RWPE1 (cell line): Measurements from ENCODE around the gene PCOLCE2.

ENCODE experiments used
- CTCF ChIA-PET: fragments of 350-600 bp; sonication (Branson Sonifier 250); formaldehyde crosslinking; extraction: SDS; loops from one replicate; lab custom pipeline; 2021; lab: Yijun Ruan, JAX
- POLR2A ChIA-PET: fragments of 400-600 bp; formaldehyde crosslinking; extraction: SDS; loops from one replicate; lab custom pipeline; 2020; ENCODE audit warnings: antibody characterized with exemption; ENCODE audit not compliant: low non-redundant PET; lab: Yijun Ruan, JAX
- DNase-seq: peaks from one replicate; pipeline ENCODE4 v3.0.0; 2012; ENCODE audit warnings: low spot score
- H3K27ac ChIP-seq: fragments of 450-650 bp; 2 replicates; pipeline ENCODE4 v1.5.1; 2017
- TF ChIP-seq, protein P1 (sequence below): fragments of 450-650 bp; conservative IDR thresholded peaks from 2 replicates; pipeline ENCODE4 v1.5.1; 2017; ENCODE audit warnings: low read depth, mild to moderate bottlenecking

The PCOLCE2 gene

DNA sequence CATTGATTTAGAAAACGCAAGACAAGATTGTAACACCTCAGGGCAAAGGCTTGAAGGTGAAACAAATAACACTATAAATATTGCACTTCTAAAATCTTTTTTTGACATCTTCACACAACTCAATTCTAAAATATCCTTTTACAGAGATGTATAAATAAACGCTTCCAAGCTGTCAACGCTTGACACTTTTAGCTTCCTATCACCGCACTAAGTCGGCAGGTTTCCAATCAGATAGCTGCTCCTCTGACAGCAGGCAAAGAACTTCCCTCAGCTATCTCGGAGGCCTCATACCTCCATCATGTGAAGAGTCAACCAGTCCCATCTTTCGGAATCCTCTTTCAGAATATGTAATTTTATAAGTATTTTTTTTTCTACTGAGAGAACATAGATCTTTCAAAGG, 71.0 kb downstream of the PCOLCE2 start:
- H3K27ac ChIP-seq = no peak overlapping the region
- ChIA-PET CTCF (interaction anchor here (0.6 to 2.2 kb wide), 2 partner anchors 11 to 147 kb away, joined by 4 to 9 read pairs; no protein-coding TSS in a partner anchor), POLR2A (no interaction called here)
- TF ChIP-seq, protein P1, sequence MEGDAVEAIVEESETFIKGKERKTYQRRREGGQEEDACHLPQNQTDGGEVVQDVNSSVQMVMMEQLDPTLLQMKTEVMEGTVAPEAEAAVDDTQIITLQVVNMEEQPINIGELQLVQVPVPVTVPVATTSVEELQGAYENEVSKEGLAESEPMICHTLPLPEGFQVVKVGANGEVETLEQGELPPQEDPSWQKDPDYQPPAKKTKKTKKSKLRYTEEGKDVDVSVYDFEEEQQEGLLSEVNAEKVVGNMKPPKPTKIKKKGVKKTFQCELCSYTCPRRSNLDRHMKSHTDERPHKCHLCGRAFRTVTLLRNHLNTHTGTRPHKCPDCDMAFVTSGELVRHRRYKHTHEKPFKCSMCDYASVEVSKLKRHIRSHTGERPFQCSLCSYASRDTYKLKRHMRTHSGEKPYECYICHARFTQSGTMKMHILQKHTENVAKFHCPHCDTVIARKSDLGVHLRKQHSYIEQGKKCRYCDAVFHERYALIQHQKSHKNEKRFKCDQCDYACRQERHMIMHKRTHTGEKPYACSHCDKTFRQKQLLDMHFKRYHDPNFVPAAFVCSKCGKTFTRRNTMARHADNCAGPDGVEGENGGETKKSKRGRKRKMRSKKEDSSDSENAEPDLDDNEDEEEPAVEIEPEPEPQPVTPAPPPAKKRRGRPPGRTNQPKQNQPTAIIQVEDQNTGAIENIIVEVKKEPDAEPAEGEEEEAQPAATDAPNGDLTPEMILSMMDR = no peak
- no peak for DNase-seq

DNA sequence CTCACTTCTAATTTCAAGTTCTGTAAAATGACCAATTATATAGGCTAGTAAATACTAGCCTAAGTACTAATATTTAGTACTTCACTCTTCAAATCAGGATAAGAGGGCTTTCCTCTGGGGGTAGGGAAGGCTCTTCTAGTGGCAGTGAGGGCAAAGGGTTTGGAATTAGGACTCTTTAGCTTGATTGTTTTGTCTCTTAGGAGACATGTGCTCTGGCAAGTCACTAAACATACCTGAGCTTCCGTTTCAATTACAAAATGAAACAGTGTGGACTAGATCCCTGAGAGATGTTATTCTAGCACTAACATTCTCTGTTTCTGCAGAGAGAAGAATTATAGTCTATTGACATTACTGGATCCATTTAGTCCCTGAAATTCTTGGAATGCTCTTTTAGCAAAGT, 71.5 kb downstream of the PCOLCE2 start:
- no peak overlapping the region for H3K27ac ChIP-seq
- POLR2A ChIA-PET = no interaction called here
- CTCF ChIA-PET = interaction anchor here (0.6 to 2.2 kb wide), 2 partner anchors 11 to 148 kb away, joined by 4 to 9 read pairs; no protein-coding TSS in a partner anchor
- DNase-seq = no peak
- TF ChIP-seq, protein P1 = no peak

DNA sequence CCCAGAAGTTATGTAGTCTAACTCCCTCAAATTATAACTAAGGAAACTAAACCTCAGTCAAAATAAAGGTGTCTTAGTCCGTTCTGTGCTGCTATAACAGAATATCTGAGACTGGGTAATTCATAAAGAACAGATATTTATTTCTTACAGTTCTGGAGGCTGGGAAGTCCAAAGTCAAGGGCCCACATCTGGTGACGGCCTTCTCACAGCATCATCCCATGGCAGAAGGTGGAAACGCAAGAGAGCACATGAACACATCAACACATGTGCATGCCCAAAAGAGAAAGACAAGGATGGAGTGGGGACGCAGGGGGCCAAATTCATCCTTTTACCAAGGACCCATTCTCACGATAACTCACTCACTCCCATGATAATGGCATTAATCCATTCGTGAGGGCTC, 73.1 kb downstream of the PCOLCE2 start:
- POLR2A ChIA-PET = no interaction called here
- no peak overlapping the region for H3K27ac ChIP-seq
- CTCF ChIA-PET = interaction anchor here (2.2 kb wide), 1 partner anchor 13 kb away, joined by 9 read pairs; no protein-coding TSS in a partner anchor
- no peak for DNase-seq
- TF ChIP-seq, protein P1 = no peak

DNA sequence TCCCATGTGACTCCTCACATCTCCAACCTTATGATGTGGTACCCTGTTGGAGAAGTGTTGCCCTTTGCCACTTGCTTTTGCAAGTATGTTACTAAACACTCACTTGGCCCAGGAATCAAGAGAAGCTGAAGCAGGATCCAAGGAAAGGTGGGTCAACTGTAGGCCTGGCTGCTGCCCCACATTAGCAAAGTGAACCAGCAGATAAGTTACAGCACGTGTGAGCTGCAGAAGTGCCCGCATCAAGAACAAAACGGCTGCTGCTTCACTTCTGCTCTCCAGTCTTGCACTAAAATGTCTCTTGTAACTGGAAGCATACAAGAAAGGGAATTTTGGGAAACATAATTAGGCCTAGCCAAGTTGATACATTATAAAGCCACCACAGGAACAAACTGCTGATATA, 79.6 kb downstream of the PCOLCE2 start:
- POLR2A ChIA-PET = no interaction called here
- no peak overlapping the region for H3K27ac ChIP-seq
- TF ChIP-seq, protein P1 = no peak
- CTCF ChIA-PET = interaction anchor here (0.6 to 1.3 kb wide), 2 partner anchors 20 to 79 kb away, joined by 3 to 6 read pairs; partner anchors contain the start of gene PCOLCE2
- no peak for DNase-seq

DNA sequence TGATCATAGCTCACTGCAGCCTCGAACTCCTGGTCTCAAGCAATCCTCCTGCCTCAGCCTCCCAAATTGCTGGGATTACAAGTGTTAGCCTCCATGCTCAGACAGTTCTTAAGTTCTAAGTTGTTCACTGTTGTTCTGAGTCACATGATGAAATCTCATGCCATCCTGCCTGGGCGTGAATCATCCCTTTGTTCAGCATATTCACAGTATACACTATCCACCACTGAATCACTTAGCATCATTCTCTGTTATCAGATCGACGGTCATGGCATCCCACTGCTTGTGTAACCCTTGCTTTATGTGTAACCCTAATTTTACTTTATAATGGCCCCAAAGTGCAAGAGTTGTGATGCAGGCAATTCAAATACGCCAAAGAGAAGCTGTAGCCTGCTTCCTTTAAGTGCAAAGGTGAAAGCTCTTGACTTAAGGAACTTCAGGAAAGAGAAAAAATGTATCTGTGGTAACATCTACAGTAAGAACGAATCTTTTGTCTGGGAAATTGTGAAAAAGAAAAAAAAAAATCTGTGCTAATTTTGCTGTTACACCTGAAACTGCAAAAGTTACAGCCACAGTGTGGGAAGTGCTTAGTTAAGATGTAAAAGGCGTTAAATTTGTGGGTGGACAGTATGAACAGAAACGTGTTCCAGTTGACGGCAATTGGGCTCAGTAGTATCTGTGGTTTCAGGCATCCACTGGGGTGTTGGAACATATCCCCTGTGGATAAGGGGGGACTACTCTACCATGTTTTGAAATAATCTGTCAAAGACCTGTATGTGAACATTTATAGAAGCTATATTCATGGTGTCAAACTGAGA, 80.6 kb downstream of the PCOLCE2 start:
- peak; percentile 74 for DNase-seq
- CTCF ChIA-PET = interaction anchor here (0.6 to 0.7 kb wide), 2 partner anchors 20 to 80 kb away, joined by 3 to 5 read pairs; partner anchors contain the start of gene PCOLCE2
- POLR2A ChIA-PET = no interaction called here
- no peak overlapping the region for H3K27ac ChIP-seq
- TF ChIP-seq, protein P1 = no peak

DNA sequence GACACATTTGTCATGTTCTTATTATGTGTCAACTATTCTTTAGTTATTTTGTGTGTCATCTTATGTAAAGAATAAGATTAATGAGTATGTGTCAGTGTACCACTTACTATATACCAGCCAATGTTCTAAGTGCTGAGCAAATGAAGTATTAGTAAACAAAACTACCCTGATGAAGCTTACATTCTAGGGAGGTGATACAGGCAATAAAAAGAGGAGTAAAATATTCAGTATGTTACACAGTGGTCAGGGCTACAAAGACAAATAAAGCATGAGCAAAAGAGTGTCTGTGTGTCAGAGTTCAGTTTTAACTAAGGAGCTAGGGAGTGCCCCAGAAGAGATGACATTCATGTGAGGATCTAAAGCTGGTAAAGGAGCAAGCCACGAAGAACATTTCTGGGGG, 86.0 kb downstream of the PCOLCE2 start:
- CTCF ChIA-PET = no interaction called here
- TF ChIP-seq, protein P1 = no peak
- H3K27ac ChIP-seq = no peak overlapping the region
- POLR2A ChIA-PET = no interaction called here
- DNase-seq = no peak
